CD4-positive, alpha-beta T cell (primary cell): ENCODE measurements around the gene TNFRSF9. TPM values are rescaled to one million over a fixed set of nuclear protein-coding genes. Genes with fewer than 3 reads are reported as not detected.

Source experiments
- ATAC-seq: fragments of 200-7000 bp; cut with Tn5 transposase; one replicate; pipeline ENCODE4 v1.10.0; 2022; ENCODE audit warnings: mild to moderate bottlenecking; ENCODE audit not compliant: poor library complexity
- CTCF ChIA-PET: fragments of 350-600 bp; sonication (Branson Sonifier 250); formaldehyde crosslinking; loops from one replicate; lab custom pipeline; 2021; ENCODE audit warnings: antibody characterized with exemption, inconsistent platforms; lab: Charles Lee
- POLR2A ChIA-PET: fragments of 350-600 bp; sonication (Branson Sonifier 250); formaldehyde crosslinking; loops from one replicate; lab custom pipeline; 2021; ENCODE audit warnings: antibody characterized with exemption, inconsistent platforms; lab: Charles Lee
- DNase-seq, 14 experiments: peaks; one replicate each; pipeline ENCODE4 v3.0.0-alpha.2; 2013 to 2020; ENCODE audit warnings: mixed read lengths in 2 of 14
- H3K27ac ChIP-seq, 2 donors: one replicate each; pipeline versions ENCODE4 v1.5.1 to v1.7.0; 2013; ENCODE audit warnings: low read length in 2 of 2, low read depth in 1 of 2, mild to moderate bottlenecking in 1 of 2
- H3K27me3 ChIP-seq, 2 experiments: 1 replicate in 1 of 2; 2 replicates in 1 of 2; pipeline versions ENCODE4 v1.6.1 to v1.7.0; 2013; ENCODE audit warnings: low read length in 2 of 2, control low read depth in 1 of 2, mild to moderate bottlenecking in 1 of 2, moderate library complexity in 1 of 2; ENCODE audit not compliant: insufficient read depth in 2 of 2, control insufficient read depth in 1 of 2
- H3K36me3 ChIP-seq: one replicate; pipeline ENCODE4 v1.6.1; 2013; ENCODE audit warnings: low read length, control low read depth; ENCODE audit not compliant: insufficient read depth
- H3K4me1 ChIP-seq: one replicate; pipeline ENCODE4 v1.6.1; 2013; ENCODE audit warnings: low read length, control low read depth; ENCODE audit not compliant: insufficient read depth
- H3K4me3 ChIP-seq: one replicate; pipeline ENCODE4 v1.5.1; 2013; ENCODE audit warnings: mild to moderate bottlenecking, low read length, moderate library complexity
- H3K9me3 ChIP-seq, 2 experiments: 1 replicate in 1 of 2; 2 replicates in 1 of 2; pipeline versions ENCODE4 v1.6.1 to v1.7.0; 2013; ENCODE audit warnings: low read length in 2 of 2, mild to moderate bottlenecking in 2 of 2, control low read depth in 1 of 2, moderate library complexity in 1 of 2; ENCODE audit not compliant: control insufficient read depth in 1 of 2, insufficient read depth in 1 of 2
- H3K27ac Mint-ChIP-seq: one replicate; pipeline ENCODE4 v1.8.0; 2020; ENCODE audit warnings: mixed read lengths
- H3K27me3 Mint-ChIP-seq: one replicate; pipeline ENCODE4 v1.8.0; 2021; ENCODE audit warnings: mixed read lengths
- H3K36me3 Mint-ChIP-seq: one replicate; pipeline ENCODE4 v1.8.0; 2021; ENCODE audit warnings: low read depth, mixed read lengths
- H3K4me1 Mint-ChIP-seq: one replicate; pipeline ENCODE4 v1.8.0; 2021; ENCODE audit warnings: low read depth, mixed read lengths
- H3K4me3 Mint-ChIP-seq: one replicate; pipeline ENCODE4 v1.8.0; 2020; ENCODE audit warnings: mild to moderate bottlenecking, mixed read lengths
- H3K9me3 Mint-ChIP-seq: one replicate; pipeline ENCODE4 v1.8.0; 2020; ENCODE audit warnings: mixed read lengths
- CTCF ChIP-seq: fragments of 200-600 bp; IDR thresholded peaks from one replicate; pipeline ENCODE4 v1.8.0; 2022; ENCODE audit warnings: antibody characterized with exemption, mild to moderate bottlenecking
- intact Hi-C, 2 experiments: fragments of 100-400 bp; cut with DNase I in 1 of 2; cut with micrococcal nuclease in 1 of 2; formaldehyde crosslinking; loops; one replicate each; pipeline versions ENCODE4 v1.15.1 to v1.9.0; 2023 to 2025; cut with DNase I, micrococcal nuclease
- total RNA-seq, 174 experiments: library from RNA in 2 of 174; stranded (reverse) in 2 of 174; gene quantifications; one replicate each; pipeline ENCODE4 v1.2.3 and lab custom pipeline; 2021 to 2026

The TNFRSF9 gene
- total RNA-seq, 2 experiments from 2014 or later, result 0.52 to 0.84 TPM

- peaks cover 59% of the 10 kb centered on the region for H3K36me3 Mint-ChIP-seq
- peaks cover 31% of the 10 kb centered on the region for H3K36me3 ChIP-seq
- peak overlapping the region; percentile 88 to 94 for H3K27ac ChIP-seq
- H3K4me3 ChIP-seq, result peak overlapping the region; percentile 84
- no peaks in the 10 kb centered on the region for H3K27me3 ChIP-seq
- H3K4me1 ChIP-seq, result peaks cover 52% of the 10 kb centered on the region
- H3K9me3 Mint-ChIP-seq, result no peaks in the 10 kb centered on the region
- DNase-seq (peak in 4 of 14 experiments; percentile 15 to 83 (median 50)), ATAC-seq (peak; percentile 7)
- H3K9me3 ChIP-seq, result no peaks in the 10 kb centered on the region
- ChIA-PET CTCF (interaction anchor here (0.5 to 1.7 kb wide), 3 partner anchors 13 to 57 kb away, joined by 3 to 5 read pairs (median 3); no protein-coding TSS in a partner anchor), POLR2A (interaction anchor here (0.5 to 2.4 kb wide), 8 partner anchors 13 to 1573 kb away, joined by 3 to 13 read pairs (median 6); partner anchors contain the start of gene ENO1)
- H3K4me3 Mint-ChIP-seq, result peak overlapping the region; percentile 95
- H3K27me3 Mint-ChIP-seq, result no peaks in the 10 kb centered on the region
- intact Hi-C loops, result loop anchor here (5.0 to 10.0 kb wide), 3 partner anchors 190 to 1180 kb away; partner anchors contain the start of gene ENO1 (in 1 of the 2)
- H3K27ac Mint-ChIP-seq, result peak overlapping the region; percentile 98
- TF ChIP-seq CTCF, result no peak
- H3K4me1 Mint-ChIP-seq, result peaks cover 78% of the 10 kb centered on the region
Measured at GRCh38 chr1:7962014-7962335, 21.3 kb upstream of the TNFRSF9 start.

GRCh38 chr1:7961216-7962013 is 20.8 kb upstream of the TNFRSF9 start, which contains the start of gene PARK7:
TSS of gene PARK7 (plus strand) at chr1:7961711. CDS start at chr1:7962786, 1,075 bp downstream.
- peaks cover 56% of the 10 kb centered on the region for H3K4me1 ChIP-seq
- H3K36me3 Mint-ChIP-seq, result peaks cover 53% of the 10 kb centered on the region
- H3K27ac ChIP-seq, result peak within 1 kb of the TSS; percentile 88 to 94
- DNase-seq (peak; percentile 99 to 100 (median 100)), ATAC-seq (peak; percentile 95)
- H3K9me3 ChIP-seq, result no peaks in the 10 kb centered on the region
- H3K4me3 Mint-ChIP-seq, result peak within 1 kb of the TSS; percentile 99
- TF ChIP-seq CTCF, result peak; percentile 57
- intact Hi-C loops, result loop anchor here (2.0 to 10.0 kb wide), 4 partner anchors 65 to 1179 kb away; partner anchors contain the start of genes ENO1 (in 1 of the 2) and ERRFI1 (in 1 of the 2)
- ChIA-PET CTCF (interaction anchor here (0.5 to 1.7 kb wide), 3 partner anchors 13 to 57 kb away, joined by 3 to 5 read pairs (median 3); no protein-coding TSS in a partner anchor), POLR2A (interaction anchor here (0.5 to 2.4 kb wide), 8 partner anchors 12 to 1573 kb away, joined by 3 to 13 read pairs (median 6); partner anchors contain the start of gene ENO1)
- no peaks in the 10 kb centered on the region for H3K27me3 Mint-ChIP-seq
- peaks cover 25% of the 10 kb centered on the region for H3K36me3 ChIP-seq
- peak within 1 kb of the TSS; percentile 98 for H3K27ac Mint-ChIP-seq
- peaks cover 78% of the 10 kb centered on the region for H3K4me1 Mint-ChIP-seq
- peak within 1 kb of the TSS; percentile 84 for H3K4me3 ChIP-seq
- H3K9me3 Mint-ChIP-seq, result no peaks in the 10 kb centered on the region
- no peaks in the 10 kb centered on the region for H3K27me3 ChIP-seq

GRCh38 chr1:7960867-7961215 is 20.2 kb upstream of the TNFRSF9 start:
- Histone ChIP-seq H3K9me3 (no peaks in the 10 kb centered on the region), H3K27ac (peak overlapping the region; percentile 88 to 94), H3K36me3 (peaks cover 20% of the 10 kb centered on the region), H3K4me3 (peak overlapping the region; percentile 84), H3K27me3 (no peaks in the 10 kb centered on the region), H3K4me1 (peaks cover 56% of the 10 kb centered on the region)
- peak overlapping the region; percentile 99 for H3K4me3 Mint-ChIP-seq
- H3K9me3 Mint-ChIP-seq, result no peaks in the 10 kb centered on the region
- no peaks in the 10 kb centered on the region for H3K27me3 Mint-ChIP-seq
- ChIA-PET POLR2A (interaction anchor here (1.0 to 2.4 kb wide), 7 partner anchors 12 to 918 kb away, joined by 3 to 13 read pairs (median 5); partner anchors contain the start of gene ENO1), CTCF (interaction anchor here (1.0 kb wide), 1 partner anchor 17 kb away, joined by 3 read pairs; no protein-coding TSS in a partner anchor)
- peaks cover 78% of the 10 kb centered on the region for H3K4me1 Mint-ChIP-seq
- DNase-seq (no peak), ATAC-seq (peak; percentile 37)
- intact Hi-C loops, result loop anchor here (2.0 to 10.0 kb wide), 4 partner anchors 66 to 1179 kb away; partner anchors contain the start of genes ENO1 (in 1 of the 2) and ERRFI1 (in 1 of the 2)
- no peak for TF ChIP-seq CTCF
- H3K27ac Mint-ChIP-seq, result peak overlapping the region; percentile 98
- peaks cover 47% of the 10 kb centered on the region for H3K36me3 Mint-ChIP-seq
